GM12873 (cell line): ENCODE results near the gene RPL13.

Experiments
- TF ChIP-seq, protein P1 (sequence below): IDR thresholded peaks from 2 replicates; pipeline ENCODE4 v1.5.1; 2012; ENCODE audit warnings: low read depth, mild to moderate bottlenecking, moderate library complexity, low read length, control low read depth; ENCODE audit not compliant: insufficient read depth; ENCODE audit errors: missing control alignments

Gene RPL13

DNA sequence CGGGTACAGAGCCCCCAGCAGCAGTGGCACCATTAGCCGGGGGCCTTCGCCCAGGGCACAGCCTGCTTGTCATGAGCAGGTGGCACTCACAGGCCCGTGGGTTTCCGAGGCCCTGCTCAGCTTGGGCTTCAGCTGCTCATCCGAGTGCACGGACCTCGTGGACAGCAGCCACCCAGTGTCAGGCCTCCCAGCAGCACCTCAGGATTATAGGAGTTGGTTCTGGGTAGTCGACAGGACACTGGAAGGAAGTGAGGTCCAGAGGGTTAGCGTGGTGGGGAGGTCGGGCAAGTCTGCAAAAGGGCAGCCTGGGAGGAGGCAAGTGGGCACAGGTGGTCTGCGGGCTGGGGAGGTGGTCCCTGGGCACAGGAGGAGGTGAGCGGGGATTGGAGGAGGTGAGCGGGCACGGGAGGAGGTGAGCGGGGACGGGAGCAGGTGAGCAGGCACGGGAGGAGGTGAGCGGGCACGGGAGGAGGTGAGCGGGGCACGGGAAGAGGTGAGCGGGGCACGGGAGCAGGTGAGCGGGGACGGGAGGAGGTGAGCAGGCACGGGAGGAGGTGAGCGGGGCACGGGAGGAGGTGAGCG is 10.0 kb downstream of the RPL13 start:
- TF ChIP-seq, protein P1, sequence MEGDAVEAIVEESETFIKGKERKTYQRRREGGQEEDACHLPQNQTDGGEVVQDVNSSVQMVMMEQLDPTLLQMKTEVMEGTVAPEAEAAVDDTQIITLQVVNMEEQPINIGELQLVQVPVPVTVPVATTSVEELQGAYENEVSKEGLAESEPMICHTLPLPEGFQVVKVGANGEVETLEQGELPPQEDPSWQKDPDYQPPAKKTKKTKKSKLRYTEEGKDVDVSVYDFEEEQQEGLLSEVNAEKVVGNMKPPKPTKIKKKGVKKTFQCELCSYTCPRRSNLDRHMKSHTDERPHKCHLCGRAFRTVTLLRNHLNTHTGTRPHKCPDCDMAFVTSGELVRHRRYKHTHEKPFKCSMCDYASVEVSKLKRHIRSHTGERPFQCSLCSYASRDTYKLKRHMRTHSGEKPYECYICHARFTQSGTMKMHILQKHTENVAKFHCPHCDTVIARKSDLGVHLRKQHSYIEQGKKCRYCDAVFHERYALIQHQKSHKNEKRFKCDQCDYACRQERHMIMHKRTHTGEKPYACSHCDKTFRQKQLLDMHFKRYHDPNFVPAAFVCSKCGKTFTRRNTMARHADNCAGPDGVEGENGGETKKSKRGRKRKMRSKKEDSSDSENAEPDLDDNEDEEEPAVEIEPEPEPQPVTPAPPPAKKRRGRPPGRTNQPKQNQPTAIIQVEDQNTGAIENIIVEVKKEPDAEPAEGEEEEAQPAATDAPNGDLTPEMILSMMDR = no peak

GRCh38 chr16:89571636-89572035 is 11.2 kb downstream of the RPL13 start:
- TF ChIP-seq, protein P1 = no peak

DNA sequence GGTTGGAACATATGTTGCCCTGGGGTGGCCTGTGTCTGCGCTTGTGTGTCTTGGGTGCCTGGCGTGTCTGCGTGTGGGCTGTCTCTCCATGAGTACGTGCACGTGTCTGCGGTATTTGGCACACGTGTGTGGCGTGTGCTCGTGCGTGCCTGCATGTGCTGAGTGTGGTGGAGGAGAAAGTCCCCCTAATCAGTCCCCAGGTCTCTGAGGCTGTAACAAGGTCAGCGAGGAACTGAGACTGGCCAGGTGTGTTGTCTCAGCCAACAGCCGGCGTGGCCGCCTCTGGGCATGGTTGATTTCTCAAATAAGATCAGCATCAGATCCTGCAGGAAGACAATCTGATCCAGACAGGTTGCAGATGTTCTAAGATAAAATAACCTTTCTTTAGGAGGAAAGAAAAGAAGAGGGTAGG is 11.6 kb downstream of the RPL13 start:
- TF ChIP-seq, protein P1 = no peak

- TF ChIP-seq, protein P1 = no peak
These were observed 12.2 kb downstream of the RPL13 start for GRCh38 chr16:89572485-89573205.

DNA sequence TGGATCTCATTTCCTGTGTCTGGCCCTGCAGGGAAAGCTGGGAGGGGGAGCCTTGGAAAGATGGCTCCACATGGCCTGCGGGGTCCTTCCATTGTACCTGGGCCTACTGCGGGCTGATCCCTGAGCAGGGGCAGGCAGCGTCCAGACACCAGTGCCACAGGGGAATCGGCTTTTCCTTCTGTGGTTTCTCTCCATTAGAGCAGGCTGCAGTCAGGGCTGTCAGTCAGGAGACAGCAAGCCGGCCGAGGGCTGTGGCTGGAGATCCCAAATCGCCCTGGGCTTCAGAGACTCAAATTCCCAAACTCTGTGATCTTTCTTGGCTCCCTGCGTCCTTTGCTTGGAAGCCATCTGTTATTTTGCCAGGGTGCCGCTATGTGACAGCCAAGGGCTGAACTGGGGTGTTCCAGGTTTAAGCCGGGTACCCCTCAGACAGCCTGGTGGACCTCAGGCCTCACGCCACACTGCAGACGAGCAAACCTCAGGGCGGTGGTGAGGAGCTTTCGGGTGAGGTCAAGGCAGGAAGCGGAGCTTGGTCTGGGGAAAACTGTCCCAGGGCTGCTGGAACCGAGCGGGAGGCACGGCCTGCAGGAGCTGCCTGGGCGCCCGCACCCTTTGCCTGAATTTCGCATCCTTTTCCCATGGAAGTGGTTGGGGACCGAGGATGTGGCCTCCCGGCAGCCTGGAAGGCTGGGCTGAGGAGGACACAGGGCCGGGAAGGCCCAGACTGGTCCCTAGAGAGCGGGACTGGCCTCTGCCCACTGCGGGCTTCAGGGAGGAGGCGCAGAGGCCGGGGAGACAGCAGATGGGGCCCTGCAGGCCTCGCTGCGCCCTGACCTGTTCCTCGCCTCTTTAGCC is 13.6 kb downstream of the RPL13 start:
- TF ChIP-seq, protein P1 = no peak

- TF ChIP-seq, protein P1 = peak; percentile 77
These were observed 14.3 kb downstream of the RPL13 start for GRCh38 chr16:89574681-89575246.
